Testis (tissue), 3 donors: Measurements from ENCODE around the gene DAB1. TPM values are rescaled to one million over a fixed set of nuclear protein-coding genes. Genes with fewer than 3 reads are reported as not detected.

Experiments
- DNase-seq: peaks from one replicate; pipeline ENCODE4 v3.0.0-alpha.2; 2019
- H3K27ac ChIP-seq, 2 donors: fragments of 200-600 bp; sonication (generic); one replicate each; pipeline ENCODE4 v1.5.1; 2019
- H3K27me3 ChIP-seq: fragments of 200-600 bp; sonication (generic); one replicate; pipeline ENCODE4 v1.5.1; 2019
- H3K36me3 ChIP-seq: fragments of 200-600 bp; sonication (generic); one replicate; pipeline ENCODE4 v1.5.1; 2017; ENCODE audit warnings: low read depth; ENCODE audit errors: missing control alignments
- H3K4me1 ChIP-seq: fragments of 200-600 bp; sonication (generic); one replicate; pipeline ENCODE4 v1.5.1; 2019
- H3K4me3 ChIP-seq, 2 donors: fragments of 200-600 bp; sonication (generic); one replicate each; pipeline ENCODE4 v1.5.1; 2017 to 2019
- H3K9me3 ChIP-seq: fragments of 200-600 bp; sonication (generic); one replicate; pipeline ENCODE4 v1.5.1; 2017
- CTCF ChIP-seq, 3 experiments: fragments of 450-650 bp in 2 of 3; fragments of 200-600 bp in 1 of 3; sonication (generic) in 1 of 3; IDR thresholded peaks; one replicate each; pipeline ENCODE4 v1.5.1; 2016 to 2019; ENCODE audit warnings: antibody characterized with exemption in 3 of 3, mild to moderate bottlenecking in 2 of 3, moderate library complexity in 1 of 3
- POLR2A ChIP-seq: fragments of 450-650 bp; IDR thresholded peaks from one replicate; pipeline ENCODE4 v1.6.1; 2017; ENCODE audit warnings: antibody characterized with exemption, mild to moderate bottlenecking, moderate library complexity
- WGBS, 2 donors: methylation state at CpG; one replicate each; pipeline ENCODE4 v1.1.5; 2018; 5-methylcytosine and 5-hydroxymethylcytosine counted together
- intact Hi-C: fragments of 100-400 bp; cut with DNase I; formaldehyde crosslinking; loops from one replicate; pipeline ENCODE4 v1.15.1; 2023; ENCODE audit warnings: low total_unique reads
- polyA plus RNA-seq: library from polyadenylated mRNA; stranded (reverse); fragments of 350-450 nt; fragmentation: Illumina TruSeq; extraction: RNeasy Lipid Tissue Mini Kit (QIAGEN cat#74804); gene quantifications from one replicate; pipeline ENCODE4 v1.2.3, GENCODE V29; 2014; ENCODE audit warnings: low read depth, low replicate concordance; ENCODE audit not compliant: insufficient read depth
- total RNA-seq, 2 donors: library from RNA; depleted of rRNA; stranded (reverse); fragments of >200 nt; gene quantifications; one replicate each; pipeline ENCODE4 v1.2.3, GENCODE V29; 2016

Gene DAB1
- total and polyA plus RNA-seq, 3 donors from 2014 or later, result 0.79 to 1.7 (median 1.2) TPM

- H3K9me3 ChIP-seq, result no peaks in the 10 kb centered on the region
- no peaks in the 10 kb centered on the region for H3K4me1 ChIP-seq
- no peaks in the 10 kb centered on the region for H3K27me3 ChIP-seq
- no peak overlapping the region for H3K27ac ChIP-seq
- no peaks in the 10 kb centered on the region for H3K36me3 ChIP-seq
- 51 to 60% methylated on average over 4 of the region's 4 CpGs for WGBS, 2 donors
- TF ChIP-seq CTCF (IDR thresholded peaks at IDR 0.05) (no peak), POLR2A (no peak)
- H3K4me3 ChIP-seq, result no peak overlapping the region
- no peak for DNase-seq
- intact Hi-C loops, result no loop called here
These were observed 98.7 kb downstream of the DAB1 start for GRCh38 chr1:57325117-57325516.

DNA sequence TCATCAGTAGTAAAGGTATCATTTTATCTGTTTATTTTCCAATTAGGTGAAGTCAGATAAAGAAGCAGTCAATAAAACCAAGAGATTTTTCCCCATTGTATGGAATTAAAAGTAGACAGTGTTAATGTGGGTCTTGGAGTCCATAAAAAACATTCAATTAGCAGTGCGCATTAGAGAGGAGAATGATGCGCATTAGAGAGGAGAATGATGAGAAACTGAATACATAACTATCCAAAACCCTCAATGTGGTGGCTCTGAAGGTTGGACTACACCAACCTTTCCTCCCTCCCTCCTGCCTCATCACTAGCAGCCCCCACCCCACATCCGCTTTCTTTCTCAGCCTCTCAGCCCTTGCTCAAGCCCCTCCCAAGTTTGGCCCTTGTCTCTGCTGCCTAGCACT, 99.5 kb downstream of the DAB1 start:
- intact Hi-C loops, result no loop called here
- Histone ChIP-seq H3K36me3 (no peaks in the 10 kb centered on the region), H3K4me1 (no peaks in the 10 kb centered on the region), H3K27ac (no peak overlapping the region), H3K27me3 (no peaks in the 10 kb centered on the region), H3K9me3 (no peaks in the 10 kb centered on the region), H3K4me3 (no peak overlapping the region)
- 94 to 96% methylated on average over 3 of the region's 3 CpGs for WGBS, 2 donors
- TF ChIP-seq POLR2A, result no peak
- no peak for TF ChIP-seq CTCF (IDR thresholded peaks at IDR 0.05)
- DNase-seq, result no peak

DNA sequence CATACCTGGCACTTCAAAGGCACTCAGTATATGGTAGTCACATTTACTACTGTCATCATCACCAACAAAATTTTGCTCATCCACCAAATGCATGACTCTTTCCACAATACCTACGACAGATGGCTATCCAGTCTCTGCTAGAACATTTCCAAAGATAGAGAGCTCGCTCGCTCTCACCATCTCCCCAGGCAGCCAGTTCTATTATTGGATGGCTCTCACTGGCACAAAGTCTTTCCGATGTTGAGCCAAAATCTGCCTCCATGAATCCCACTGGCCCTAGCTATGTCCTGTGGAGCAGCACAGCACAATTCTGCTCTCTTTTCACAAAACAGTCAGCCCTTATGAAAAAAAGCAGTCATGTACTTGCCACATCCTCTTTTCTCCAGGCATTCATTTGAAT, 102.1 kb downstream of the DAB1 start:
- Histone ChIP-seq H3K36me3 (no peaks in the 10 kb centered on the region), H3K4me3 (no peak overlapping the region), H3K27ac (no peak overlapping the region), H3K4me1 (no peaks in the 10 kb centered on the region), H3K27me3 (no peaks in the 10 kb centered on the region), H3K9me3 (no peaks in the 10 kb centered on the region)
- no peak for DNase-seq
- intact Hi-C loops, result no loop called here
- no peak for TF ChIP-seq CTCF (IDR thresholded peaks at IDR 0.05)
- TF ChIP-seq POLR2A, result no peak
- WGBS, 2 donors, result 92 to 96% methylated on average over 4 of the region's 4 CpGs

DNA sequence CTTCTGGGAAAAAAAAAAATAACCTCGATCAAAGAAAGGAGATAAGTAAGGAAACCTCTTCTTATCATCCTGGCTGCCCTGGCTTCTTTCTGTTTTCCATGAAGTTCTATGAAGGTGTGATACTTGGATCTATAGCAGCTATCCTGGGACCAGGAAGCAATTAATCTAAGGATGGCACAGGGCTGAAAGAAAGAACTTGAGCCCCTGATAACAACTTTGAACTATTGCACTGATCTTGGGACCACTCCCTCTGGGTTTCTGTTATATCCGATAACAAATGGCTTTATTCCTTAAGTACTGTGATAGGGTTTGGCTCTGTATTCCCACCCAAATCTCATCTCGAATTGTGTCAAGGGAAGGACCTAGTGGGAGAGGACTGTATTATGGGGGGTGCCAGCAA, 104.1 kb downstream of the DAB1 start:
- no peak for DNase-seq
- intact Hi-C loops, result no loop called here
- 70 to 80% methylated on average over 3 of the region's 3 CpGs for WGBS, 2 donors
- Histone ChIP-seq H3K27me3 (no peaks in the 10 kb centered on the region), H3K36me3 (no peaks in the 10 kb centered on the region), H3K4me1 (no peaks in the 10 kb centered on the region), H3K9me3 (no peaks in the 10 kb centered on the region), H3K4me3 (no peak overlapping the region), H3K27ac (no peak overlapping the region)
- TF ChIP-seq POLR2A (no peak), CTCF (IDR thresholded peaks at IDR 0.05) (no peak)

DNA sequence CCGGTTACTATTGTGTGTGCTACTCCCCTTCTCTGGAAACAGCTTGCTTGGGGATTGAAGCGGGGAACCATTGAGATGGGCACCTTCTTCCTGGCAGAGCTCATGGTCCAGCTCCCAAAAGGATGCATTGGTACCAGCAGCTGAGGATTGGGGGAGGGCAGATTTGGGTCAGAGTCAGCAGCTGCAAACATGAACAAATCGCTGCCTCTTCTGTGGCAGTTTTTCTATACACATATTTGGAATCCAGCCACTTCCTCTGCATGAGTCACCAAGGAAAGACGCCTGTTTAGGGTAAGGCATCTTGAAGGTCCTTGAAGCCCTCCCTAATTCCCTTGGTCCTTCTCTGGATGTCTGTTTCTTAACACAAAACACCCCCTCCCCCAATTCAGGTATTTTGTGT, 104.7 kb downstream of the DAB1 start:
- intact Hi-C loops, result no loop called here
- no peaks in the 10 kb centered on the region for H3K27me3 ChIP-seq
- WGBS, 2 donors, result 58 to 71% methylated on average over 3 to 4 of the region's 4 CpGs
- no peaks in the 10 kb centered on the region for H3K36me3 ChIP-seq
- H3K4me3 ChIP-seq, result no peak overlapping the region
- no peak overlapping the region for H3K27ac ChIP-seq
- no peaks in the 10 kb centered on the region for H3K4me1 ChIP-seq
- H3K9me3 ChIP-seq, result no peaks in the 10 kb centered on the region
- no peak for DNase-seq
- TF ChIP-seq POLR2A (no peak), CTCF (IDR thresholded peaks at IDR 0.05) (no peak)
